Cortex of kidney (tissue), 1 donor: Measurements from ENCODE around the gene CNTNAP2.

Experiments used
- DNase-seq: peaks from one replicate; lab custom pipeline; 2025; lab: John Stamatoyannopoulos, UW

CNTNAP2 gene

DNA sequence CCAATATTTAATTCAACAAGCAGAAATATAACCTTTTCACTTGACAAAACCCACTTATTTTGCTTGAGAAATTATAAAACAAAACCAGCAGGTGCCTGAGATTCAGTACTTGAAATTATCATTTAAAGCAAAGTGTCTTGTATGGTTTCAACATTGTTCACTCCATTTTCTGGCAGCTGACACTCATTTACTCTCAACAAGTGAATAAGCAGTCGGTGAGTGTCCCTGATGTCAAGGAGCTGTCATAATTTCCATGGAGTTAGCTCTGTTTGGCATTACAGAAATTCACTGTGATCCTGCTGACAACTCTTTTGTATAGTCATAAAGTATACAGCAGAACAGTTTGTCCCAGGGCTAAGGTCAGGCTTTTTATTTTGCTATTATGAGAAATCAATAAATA is 490.0 kb downstream of the CNTNAP2 start:
- no peak for DNase-seq

GRCh38 chr7:146619641-146620040 is 503.0 kb downstream of the CNTNAP2 start:
- no peak for DNase-seq

GRCh38 chr7:146626912-146627311 is 510.3 kb downstream of the CNTNAP2 start:
- no peak for DNase-seq

GRCh38 chr7:146635205-146636032 is 518.8 kb downstream of the CNTNAP2 start:
- DNase-seq = no peak

DNA sequence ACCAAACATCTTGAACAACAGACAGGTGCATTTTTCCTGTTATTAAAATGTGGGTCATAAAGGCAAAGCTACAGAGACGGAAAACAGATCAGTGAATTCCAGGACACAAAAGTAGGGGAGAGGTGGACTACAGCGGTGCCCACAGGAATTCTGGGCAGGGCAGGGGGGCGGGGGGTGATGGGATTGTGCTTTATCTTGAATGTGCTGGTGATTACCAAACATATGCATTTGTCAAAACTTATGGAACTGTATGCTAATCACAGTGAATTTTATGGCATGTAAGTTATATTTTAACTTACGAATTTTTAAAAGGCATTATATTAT is 519.4 kb downstream of the CNTNAP2 start:
- DNase-seq = no peak

GRCh38 chr7:146636581-146636980 is 520.0 kb downstream of the CNTNAP2 start:
- DNase-seq = no peak

GRCh38 chr7:146639291-146639690 is 522.7 kb downstream of the CNTNAP2 start:
- no peak for DNase-seq

- no peak for DNase-seq
These were observed 524.9 kb downstream of the CNTNAP2 start for GRCh38 chr7:146641491-146641890.

- no peak for DNase-seq
These were observed 528.9 kb downstream of the CNTNAP2 start for GRCh38 chr7:146645383-146645976.

DNA sequence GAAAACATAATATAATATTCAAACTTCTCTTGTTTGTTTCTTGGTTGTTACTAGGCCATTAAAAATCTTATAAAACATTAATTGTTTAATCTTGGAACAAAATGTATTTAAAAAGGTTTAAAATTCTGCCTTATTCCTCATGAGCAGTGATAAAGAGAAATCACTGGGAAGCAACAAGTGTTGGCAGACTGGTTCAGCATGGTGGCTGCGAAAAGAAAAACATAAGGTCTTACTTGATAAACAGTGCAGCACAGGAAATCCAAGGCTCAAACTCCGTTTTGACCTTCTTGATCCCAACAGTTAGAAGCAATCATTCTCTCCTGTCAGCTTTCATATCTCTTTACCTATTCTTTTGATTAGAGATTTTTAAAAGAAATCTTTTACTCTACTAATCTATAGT is 530.8 kb downstream of the CNTNAP2 start:
- DNase-seq = no peak

DNA sequence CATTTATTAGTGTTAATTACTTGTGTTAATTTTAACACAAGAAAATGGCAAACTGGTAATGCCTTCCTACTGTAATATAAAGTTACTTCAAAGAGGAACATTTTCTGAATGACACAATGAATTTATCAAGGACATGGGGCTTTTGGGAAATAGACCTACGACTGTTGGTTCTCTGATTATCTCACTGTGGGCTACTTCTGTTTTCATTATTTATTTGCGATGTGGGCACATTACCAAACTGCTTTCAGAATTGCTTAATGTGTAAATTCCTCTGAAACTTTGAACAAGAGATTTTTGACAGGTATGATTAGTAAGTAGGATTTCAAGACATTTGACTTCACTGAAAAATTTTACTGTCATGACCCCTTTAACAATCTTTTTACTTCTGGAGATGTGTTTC is 535.6 kb downstream of the CNTNAP2 start:
- no peak for DNase-seq

- no peak for DNase-seq
These were observed 537.4 kb downstream of the CNTNAP2 start for GRCh38 chr7:146654048-146654447.

DNA sequence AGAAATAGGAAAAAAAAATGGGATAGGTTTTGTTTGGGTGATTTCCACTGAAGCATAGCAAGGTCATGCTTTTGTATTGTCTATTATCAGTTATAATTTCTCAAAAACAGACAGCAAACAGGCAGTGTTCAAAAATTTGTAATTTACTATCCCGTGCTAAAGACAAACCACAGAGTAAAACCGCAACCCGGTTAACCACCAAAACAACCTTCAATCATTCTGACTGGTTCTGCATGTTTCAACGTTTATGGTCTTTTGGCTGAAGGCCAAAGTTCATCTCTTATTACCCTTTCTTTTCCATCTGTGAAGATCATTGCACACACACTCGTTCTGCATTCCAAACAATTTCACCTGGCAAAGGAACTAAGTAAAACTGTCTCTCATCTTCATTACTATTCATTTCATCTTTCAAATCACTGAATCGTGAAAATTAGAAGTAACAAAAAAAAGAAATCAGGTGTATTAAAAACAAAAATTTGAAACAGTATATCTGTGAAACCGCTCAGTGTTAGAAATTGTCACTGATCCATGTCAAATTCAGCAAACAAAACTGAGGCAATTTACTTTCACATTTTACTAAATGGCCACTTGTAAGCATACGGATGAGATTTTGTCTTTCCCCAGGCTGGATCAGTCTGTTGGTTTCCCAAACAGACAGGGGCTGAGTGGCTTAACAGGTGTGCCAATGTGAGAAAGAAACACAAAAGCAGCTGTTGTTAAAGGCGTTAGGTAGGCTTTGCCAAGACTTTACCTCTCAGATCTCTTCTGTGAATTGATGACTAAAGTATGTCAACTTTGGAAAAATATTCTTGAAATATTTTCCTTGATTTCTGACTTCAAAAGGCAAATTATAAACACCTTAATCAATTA is 539.6 kb downstream of the CNTNAP2 start:
- no peak for DNase-seq

DNA sequence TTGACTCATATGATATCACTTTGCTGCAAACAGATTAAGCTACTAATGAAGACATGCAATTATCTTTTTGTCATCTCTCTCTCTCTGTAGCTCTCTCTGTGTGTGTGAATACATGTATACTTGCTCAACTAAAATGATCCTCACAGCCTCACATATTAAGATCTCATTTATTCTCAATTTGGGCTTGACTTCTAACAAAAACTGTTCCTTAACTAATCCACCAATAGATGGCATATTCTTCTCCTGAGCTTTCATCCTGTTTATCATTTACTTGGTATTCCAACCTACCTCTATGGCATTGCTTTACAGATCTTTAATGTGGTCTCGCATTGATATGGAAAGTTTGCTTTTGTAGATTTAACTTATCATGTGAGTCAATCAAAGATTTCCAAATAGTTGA is 540.4 kb downstream of the CNTNAP2 start:
- DNase-seq = no peak

- DNase-seq = no peak
These were observed 542.0 kb downstream of the CNTNAP2 start for GRCh38 chr7:146658604-146659003.

GRCh38 chr7:146659732-146660131 is 543.1 kb downstream of the CNTNAP2 start:
- no peak for DNase-seq

GRCh38 chr7:146660839-146661238 is 544.2 kb downstream of the CNTNAP2 start:
- no peak for DNase-seq

DNA sequence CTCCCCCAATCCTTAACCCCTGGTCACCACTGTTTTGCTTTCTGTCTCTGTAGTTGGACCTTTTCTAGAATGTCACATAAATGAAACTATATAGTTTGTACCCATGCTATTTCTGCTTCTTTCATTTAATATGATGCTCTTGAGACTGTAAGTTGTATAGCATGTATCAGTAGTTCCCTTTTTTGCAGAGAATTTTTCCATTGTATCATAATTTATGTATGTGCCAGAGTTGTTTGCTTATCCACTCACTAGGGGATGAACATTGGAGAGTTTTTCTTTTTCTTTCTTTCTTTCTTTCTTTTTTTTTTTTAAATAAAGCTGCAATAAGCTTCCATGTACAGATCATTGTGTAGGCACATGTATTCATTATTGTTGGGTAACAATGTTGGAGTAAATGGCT is 544.8 kb downstream of the CNTNAP2 start:
- DNase-seq = no peak

GRCh38 chr7:146661929-146662328 is 545.3 kb downstream of the CNTNAP2 start:
- DNase-seq = no peak

- no peak for DNase-seq
These were observed 548.4 kb downstream of the CNTNAP2 start for GRCh38 chr7:146665023-146665422.

DNA sequence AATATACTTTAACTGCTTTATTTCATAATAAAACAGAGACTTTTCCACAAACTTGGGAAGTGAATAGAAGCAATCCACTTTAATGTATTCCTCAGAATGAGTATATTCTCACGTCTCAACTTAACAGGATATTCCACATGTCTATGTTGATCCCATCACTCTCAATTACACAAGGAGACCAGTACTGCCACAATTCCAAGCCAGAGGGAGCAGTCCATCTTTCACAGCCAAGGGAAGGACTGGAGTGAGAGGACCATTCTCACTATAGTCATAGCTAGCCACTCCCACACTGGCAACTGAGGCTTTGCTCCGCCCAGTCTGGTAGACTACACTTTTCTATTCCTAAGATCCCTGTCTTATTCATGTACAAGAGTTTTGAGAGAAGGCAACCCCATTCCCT is 553.9 kb downstream of the CNTNAP2 start:
- DNase-seq = no peak

- no peak for DNase-seq
These were observed 564.9 kb downstream of the CNTNAP2 start for GRCh38 chr7:146681487-146681886.

GRCh38 chr7:146683439-146683838 is 566.8 kb downstream of the CNTNAP2 start:
- DNase-seq = no peak
